GM21723 (cell line): ENCODE measurements around the gene BRWD1.

Source experiments
- ATAC-seq: cut with Tn5 transposase; IDR thresholded peaks from one replicate; pipeline ENCODE4 v1.9.1; 2021; ENCODE audit warnings: mild to moderate bottlenecking, moderate library complexity; ENCODE audit not compliant: unreplicated experiment

The BRWD1 gene

GRCh38 chr21:39313571-39314142 is at the start of gene BRWD1:
Gene BRWD1, minus strand, starts transcription at chr21:39313632. Its CDS starts 141 bp downstream, at chr21:39313491.
- ATAC-seq: peak; percentile 47

GRCh38 chr21:39362733-39363132 is 49.3 kb upstream of the BRWD1 start:
- no peak for ATAC-seq

GRCh38 chr21:39359382-39359781 is 46.0 kb upstream of the BRWD1 start:
- ATAC-seq: no peak

GRCh38 chr21:39353295-39353694 is 39.9 kb upstream of the BRWD1 start:
- ATAC-seq: no peak

GRCh38 chr21:39350094-39351005 is 36.9 kb upstream of the BRWD1 start:
- ATAC-seq: no peak

- peak; percentile 82 for ATAC-seq
Observed at GRCh38 chr21:39349211-39350093, 36.0 kb upstream of the BRWD1 start.

GRCh38 chr21:39348355-39349210 is 35.2 kb upstream of the BRWD1 start, which contains the start of gene HMGN1:
Gene HMGN1, minus strand, starts transcription at chr21:39349088. Its CDS starts 171 bp downstream, at chr21:39348917.
- peak; percentile 59 for ATAC-seq

- ATAC-seq: no peak
Observed at GRCh38 chr21:39348040-39348354, 34.6 kb upstream of the BRWD1 start.

- ATAC-seq: no peak
Observed at GRCh38 chr21:39347537-39347936, 34.1 kb upstream of the BRWD1 start.

GRCh38 chr21:39346671-39347331 is 33.4 kb upstream of the BRWD1 start:
- no peak for ATAC-seq

- no peak for ATAC-seq
Observed at GRCh38 chr21:39346206-39346605, 32.8 kb upstream of the BRWD1 start.

GRCh38 chr21:39345440-39345839 is 32.0 kb upstream of the BRWD1 start:
- no peak for ATAC-seq

- no peak for ATAC-seq
Observed at GRCh38 chr21:39344848-39345247, 31.4 kb upstream of the BRWD1 start.

GRCh38 chr21:39341249-39341923 is 28.0 kb upstream of the BRWD1 start:
- no peak for ATAC-seq

GRCh38 chr21:39340687-39341086 is 27.3 kb upstream of the BRWD1 start:
- ATAC-seq: no peak

- ATAC-seq: no peak
Observed at GRCh38 chr21:39339231-39339630, 25.8 kb upstream of the BRWD1 start.

- no peak for ATAC-seq
Observed at GRCh38 chr21:39336457-39337008, 23.1 kb upstream of the BRWD1 start.

GRCh38 chr21:39334611-39335010 is 21.2 kb upstream of the BRWD1 start:
- no peak for ATAC-seq

GRCh38 chr21:39332175-39332574 is 18.7 kb upstream of the BRWD1 start:
- no peak for ATAC-seq
